Muscle layer of duodenum (tissue), 2 donors: ENCODE measurements around the gene CEP70.
"Not testable (repeated sequence)": the region's sequence is repeated elsewhere in the genome, so short reads cannot be mapped to it uniquely, and the experiment has no call there.

Experiments used
- H3K27ac ChIP-seq: one replicate; pipeline ENCODE4 v1.7.0; 2013; ENCODE audit warnings: mild to moderate bottlenecking, low read length
- H3K27me3 ChIP-seq: one replicate; pipeline ENCODE4 v1.7.0; 2013; ENCODE audit warnings: low read depth, mild to moderate bottlenecking, control low read depth, low read length
- H3K36me3 ChIP-seq, 2 donors: one replicate each; pipeline ENCODE4 v1.7.0; 2013; ENCODE audit warnings: low read length in 2 of 2, control low read depth in 1 of 2, mild to moderate bottlenecking in 1 of 2; ENCODE audit not compliant: insufficient read depth in 2 of 2, control insufficient read depth in 1 of 2
- H3K4me1 ChIP-seq, 2 donors: one replicate each; pipeline ENCODE4 v1.7.0; 2013; ENCODE audit warnings: low read length in 2 of 2, mild to moderate bottlenecking in 2 of 2, control low read depth in 1 of 2, moderate library complexity in 1 of 2; ENCODE audit not compliant: insufficient read depth in 2 of 2, control insufficient read depth in 1 of 2
- H3K4me3 ChIP-seq, 2 donors: one replicate each; pipeline ENCODE4 v1.7.0; 2013; ENCODE audit warnings: low read length in 2 of 2, low read depth in 1 of 2, mild to moderate bottlenecking in 1 of 2
- H3K9me3 ChIP-seq, 2 donors: one replicate each; pipeline ENCODE4 v1.7.0; 2013; ENCODE audit warnings: low read length in 2 of 2, control low read depth in 1 of 2, mild to moderate bottlenecking in 1 of 2; ENCODE audit not compliant: control insufficient read depth in 1 of 2
- donor health status: healthy.

CEP70 gene

GRCh38 chr3:138608322-138609135, 14.5 kb upstream of the CEP70 start, which contains the start of gene FAIM:
TSS of gene FAIM (plus strand) at chr3:138608771. CDS start at chr3:138619727, 10,956 bp downstream.
- Histone ChIP-seq H3K4me1 (peaks cover 0 to 5% of the 10 kb centered on the region in 2 donors), H3K27me3 (no peaks in the 10 kb centered on the region), H3K9me3 (no peaks in the 10 kb centered on the region), H3K36me3 (no peaks in the 10 kb centered on the region), H3K4me3 (peak within 1 kb of the TSS; percentile 72 to 85), H3K27ac (peak within 1 kb of the TSS; percentile 89)

GRCh38 chr3:138604106-138604595, 10.1 kb upstream of the CEP70 start:
- not testable (repeated sequence) for H3K36me3 ChIP-seq, H3K4me1 ChIP-seq, H3K27ac ChIP-seq, H3K4me3 ChIP-seq, H3K9me3 ChIP-seq, H3K27me3 ChIP-seq

- not testable (repeated sequence) for H3K4me3 ChIP-seq, H3K27me3 ChIP-seq, H3K36me3 ChIP-seq, H3K9me3 ChIP-seq, H3K27ac ChIP-seq, H3K4me1 ChIP-seq
Observed at GRCh38 chr3:138601661-138602060, 7.6 kb upstream of the CEP70 start.

- Histone ChIP-seq H3K27me3 (no peaks in the 10 kb centered on the region), H3K4me1 (no peaks in the 10 kb centered on the region), H3K36me3 (no peaks in the 10 kb centered on the region), H3K9me3 (no peaks in the 10 kb centered on the region), H3K27ac (no peak overlapping the region), H3K4me3 (no peak overlapping the region)
Observed at GRCh38 chr3:138600100-138600745, 6.2 kb upstream of the CEP70 start.

- Histone ChIP-seq H3K4me1 (peaks cover 0 to 4% of the 10 kb centered on the region in 2 donors), H3K9me3 (no peaks in the 10 kb centered on the region), H3K36me3 (no peaks in the 10 kb centered on the region), H3K27me3 (no peaks in the 10 kb centered on the region), H3K4me3 (no peak overlapping the region), H3K27ac (no peak overlapping the region)
Observed at GRCh38 chr3:138598534-138598933, 4.5 kb upstream of the CEP70 start.

GRCh38 chr3:138597186-138597976, 3.3 kb upstream of the CEP70 start:
- not testable (repeated sequence) for H3K27ac ChIP-seq, H3K4me3 ChIP-seq, H3K27me3 ChIP-seq, H3K36me3 ChIP-seq, H3K9me3 ChIP-seq
- peaks cover 0 to 16% of the 10 kb centered on the region in 2 donors for H3K4me1 ChIP-seq

- H3K27ac ChIP-seq, result peak overlapping the region; percentile 90
- no peaks in the 10 kb centered on the region for H3K27me3 ChIP-seq
- peaks cover 0 to 17% of the 10 kb centered on the region in 2 donors for H3K4me1 ChIP-seq
- H3K36me3 ChIP-seq, result no peaks in the 10 kb centered on the region
- peak overlapping the region; percentile 70 to 82 for H3K4me3 ChIP-seq
- no peaks in the 10 kb centered on the region for H3K9me3 ChIP-seq
Observed at GRCh38 chr3:138594935-138595610, 1.0 kb upstream of the CEP70 start.

GRCh38 chr3:138593488-138594149, 441 bp downstream of the CEP70 start:
- peak overlapping the region; percentile 70 to 82 for H3K4me3 ChIP-seq
- no peaks in the 10 kb centered on the region for H3K36me3 ChIP-seq
- peak overlapping the region; percentile 90 for H3K27ac ChIP-seq
- H3K27me3 ChIP-seq, result no peaks in the 10 kb centered on the region
- H3K9me3 ChIP-seq, result no peaks in the 10 kb centered on the region
- peaks cover 0 to 17% of the 10 kb centered on the region in 2 donors for H3K4me1 ChIP-seq

GRCh38 chr3:138591392-138591791, 2.7 kb downstream of the CEP70 start:
- Histone ChIP-seq H3K9me3 (no peaks in the 10 kb centered on the region), H3K27me3 (no peaks in the 10 kb centered on the region), H3K4me1 (peaks cover 0 to 17% of the 10 kb centered on the region in 2 donors), H3K4me3 (no peak overlapping the region), H3K27ac (no peak overlapping the region), H3K36me3 (no peaks in the 10 kb centered on the region)

- Histone ChIP-seq H3K4me1 (peaks cover 0 to 12% of the 10 kb centered on the region in 2 donors), H3K9me3 (no peaks in the 10 kb centered on the region), H3K27ac (no peak overlapping the region), H3K4me3 (no peak overlapping the region), H3K36me3 (no peaks in the 10 kb centered on the region), H3K27me3 (no peaks in the 10 kb centered on the region)
Observed at GRCh38 chr3:138588445-138588844, 5.6 kb downstream of the CEP70 start.
